22Rv1 (cell line): ENCODE measurements around the gene PADI6.

Experiments used
- ZFX ChIP-seq: fragments of 450-650 bp; IDR thresholded peaks from 2 replicates; pipeline ENCODE4 v1.6.1; 2017; ENCODE audit warnings: antibody characterized with exemption, borderline replicate concordance
- TF ChIP-seq, protein P1 (sequence below): fragments of 450-650 bp; IDR thresholded peaks from 2 replicates; pipeline ENCODE4 v1.5.1; 2017; ENCODE audit warnings: mild to moderate bottlenecking

DNA sequence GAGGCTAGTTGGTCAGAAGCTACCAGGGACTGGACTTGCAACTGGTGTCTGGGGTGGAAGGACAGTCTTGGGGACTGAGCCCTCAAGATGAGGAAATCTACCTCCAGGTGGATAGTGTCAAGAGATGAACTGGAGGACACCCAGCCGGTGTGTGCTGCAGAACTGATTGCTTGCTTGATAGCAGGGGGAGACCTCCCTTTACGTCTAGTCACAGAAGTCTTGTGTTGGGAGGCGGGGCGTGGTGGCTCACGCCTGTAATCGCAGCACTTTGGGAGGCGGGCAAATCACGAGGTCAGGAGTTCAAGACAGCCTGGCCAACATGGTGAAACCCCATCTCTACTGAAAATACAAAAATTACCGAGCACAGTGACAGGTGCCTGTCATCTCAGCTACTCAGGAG is 62.6 kb downstream of the PADI6 start:
- TF ChIP-seq, protein P1, sequence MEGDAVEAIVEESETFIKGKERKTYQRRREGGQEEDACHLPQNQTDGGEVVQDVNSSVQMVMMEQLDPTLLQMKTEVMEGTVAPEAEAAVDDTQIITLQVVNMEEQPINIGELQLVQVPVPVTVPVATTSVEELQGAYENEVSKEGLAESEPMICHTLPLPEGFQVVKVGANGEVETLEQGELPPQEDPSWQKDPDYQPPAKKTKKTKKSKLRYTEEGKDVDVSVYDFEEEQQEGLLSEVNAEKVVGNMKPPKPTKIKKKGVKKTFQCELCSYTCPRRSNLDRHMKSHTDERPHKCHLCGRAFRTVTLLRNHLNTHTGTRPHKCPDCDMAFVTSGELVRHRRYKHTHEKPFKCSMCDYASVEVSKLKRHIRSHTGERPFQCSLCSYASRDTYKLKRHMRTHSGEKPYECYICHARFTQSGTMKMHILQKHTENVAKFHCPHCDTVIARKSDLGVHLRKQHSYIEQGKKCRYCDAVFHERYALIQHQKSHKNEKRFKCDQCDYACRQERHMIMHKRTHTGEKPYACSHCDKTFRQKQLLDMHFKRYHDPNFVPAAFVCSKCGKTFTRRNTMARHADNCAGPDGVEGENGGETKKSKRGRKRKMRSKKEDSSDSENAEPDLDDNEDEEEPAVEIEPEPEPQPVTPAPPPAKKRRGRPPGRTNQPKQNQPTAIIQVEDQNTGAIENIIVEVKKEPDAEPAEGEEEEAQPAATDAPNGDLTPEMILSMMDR = no peak
- TF ChIP-seq ZFX = no peak
